ENCODE measurements around the gene PKP1.

Gene PKP1

DNA sequence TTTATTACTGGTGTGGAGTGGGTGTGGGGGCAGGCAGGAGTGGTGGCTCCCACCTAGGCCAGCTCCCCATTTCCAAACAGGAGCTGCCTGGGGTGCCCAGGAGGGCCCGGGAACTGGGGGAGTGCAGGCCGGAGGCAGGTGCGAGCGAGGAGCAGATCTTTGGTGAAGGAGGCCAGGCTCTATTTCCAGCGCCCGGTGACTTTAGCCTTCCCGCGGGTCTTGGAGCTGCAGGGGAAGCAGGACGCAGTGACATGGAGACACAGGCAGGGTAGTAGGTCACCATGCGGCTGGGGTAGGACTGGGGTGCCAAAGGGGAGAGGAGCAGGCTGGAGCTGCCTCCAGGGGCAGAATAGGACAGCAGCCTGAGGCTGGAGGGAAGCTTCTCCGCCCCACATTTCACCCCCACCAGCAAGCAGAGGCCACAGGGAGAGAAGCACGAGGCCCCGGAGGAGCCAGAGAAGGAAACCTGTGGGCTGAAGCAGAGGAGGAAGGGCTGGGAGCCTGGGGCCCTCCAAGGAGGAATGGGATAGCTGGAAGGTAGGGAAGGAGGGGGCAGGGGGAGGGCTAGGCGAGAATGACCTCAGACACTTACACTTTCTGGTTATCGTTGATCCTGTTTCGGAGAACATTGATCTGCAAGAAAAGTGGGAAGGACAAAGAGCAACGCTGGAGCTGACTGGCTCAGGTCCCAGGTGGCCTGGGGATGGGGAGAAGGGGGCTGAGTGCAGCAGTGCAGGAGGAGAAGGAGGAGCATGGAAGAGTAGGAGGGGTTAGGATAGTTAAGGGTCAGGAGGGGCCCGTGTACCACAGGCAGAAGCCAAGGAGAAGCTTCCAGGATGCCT lies 75.9 kb downstream of the PKP1 start:
- no peak overlapping the region for H3K4me3 ChIP-seq (ENCODE audit: low read length)
- DNase-seq (ENCODE audit: low read depth) = no peak
- TF ChIP-seq CTCF (conservative IDR thresholded peaks at IDR 0.05; ENCODE audit: low read depth, low read length) = no peak

DNA sequence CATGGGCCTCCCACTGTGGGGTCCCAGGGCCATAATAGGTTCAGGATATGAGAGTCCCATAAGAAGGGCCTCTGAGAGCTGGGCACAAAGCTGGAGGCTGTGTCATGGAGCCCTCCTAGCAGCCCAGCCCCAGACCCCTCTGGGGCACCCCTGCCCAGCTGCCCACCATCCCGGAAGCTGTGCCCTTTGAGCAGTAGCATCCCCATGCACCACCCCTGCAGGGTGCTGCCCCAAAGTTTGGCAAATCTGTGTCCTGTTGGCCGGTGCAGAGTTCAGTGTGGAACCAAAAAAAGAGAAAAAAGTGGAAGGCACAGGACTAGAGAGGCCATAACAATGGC lies 76.5 kb downstream of the PKP1 start:
- no peak for DNase-seq (ENCODE audit: low read depth)
- TF ChIP-seq CTCF (conservative IDR thresholded peaks at IDR 0.05; ENCODE audit: low read depth, low read length) = no peak
- H3K4me3 ChIP-seq (ENCODE audit: low read length) = no peak overlapping the region

- no peak for TF ChIP-seq CTCF (conservative IDR thresholded peaks at IDR 0.05; ENCODE audit: low read depth, low read length)
- DNase-seq (ENCODE audit: low read depth) = no peak
- no peak overlapping the region for H3K4me3 ChIP-seq (ENCODE audit: low read length)
These were observed 77.2 kb downstream of the PKP1 start for GRCh38 chr1:201360486-201360885.

- no peak for TF ChIP-seq CTCF (conservative IDR thresholded peaks at IDR 0.05; ENCODE audit: low read depth, low read length)
- no peak overlapping the region for H3K4me3 ChIP-seq (ENCODE audit: low read length)
- no peak for DNase-seq (ENCODE audit: low read depth)
These were observed 77.8 kb downstream of the PKP1 start for GRCh38 chr1:201360901-201361651.

GRCh38 chr1:201361652-201362504 lies 78.6 kb downstream of the PKP1 start:
- DNase-seq (ENCODE audit: low read depth) = no peak
- TF ChIP-seq CTCF (conservative IDR thresholded peaks at IDR 0.05; ENCODE audit: low read depth, low read length) = peak; percentile 86
- no peak overlapping the region for H3K4me3 ChIP-seq (ENCODE audit: low read length)

DNA sequence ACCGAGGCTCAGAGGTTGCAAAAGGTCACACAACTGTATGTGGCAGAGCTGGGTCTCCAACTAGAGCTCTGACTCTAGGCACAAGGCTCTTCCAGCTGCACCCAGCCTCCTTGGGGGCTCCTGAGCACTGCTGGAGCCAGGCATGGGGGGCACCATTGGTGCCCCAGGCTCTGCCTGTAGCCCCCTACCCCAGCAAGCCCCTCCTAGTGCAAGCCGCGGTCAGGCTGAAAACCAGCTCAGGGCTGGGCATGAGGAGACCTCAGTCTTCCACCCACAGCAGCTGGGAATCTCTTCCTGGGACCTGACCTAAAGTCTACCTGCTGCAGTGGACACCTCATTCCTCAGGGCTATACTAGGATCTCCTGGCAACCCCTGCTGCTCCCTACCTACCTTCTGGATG lies 79.6 kb downstream of the PKP1 start:
- DNase-seq (ENCODE audit: low read depth) = no peak
- no peak for TF ChIP-seq CTCF (conservative IDR thresholded peaks at IDR 0.05; ENCODE audit: low read depth, low read length)
- H3K4me3 ChIP-seq (ENCODE audit: low read length) = no peak overlapping the region

Measured in retinal pigment epithelial cell (primary cell).